ENCODE results near the gene CISD1. TPM values are rescaled to one million over a fixed set of nuclear protein-coding genes. Genes with fewer than 3 reads are reported as not detected.
A peak's percentile ranks its signal among the peaks of the same experiment; 100 is the strongest.

The CISD1 gene
- total RNA-seq, 2 experiments from 2014 or later: 23.5 to 25.8 TPM

DNA sequence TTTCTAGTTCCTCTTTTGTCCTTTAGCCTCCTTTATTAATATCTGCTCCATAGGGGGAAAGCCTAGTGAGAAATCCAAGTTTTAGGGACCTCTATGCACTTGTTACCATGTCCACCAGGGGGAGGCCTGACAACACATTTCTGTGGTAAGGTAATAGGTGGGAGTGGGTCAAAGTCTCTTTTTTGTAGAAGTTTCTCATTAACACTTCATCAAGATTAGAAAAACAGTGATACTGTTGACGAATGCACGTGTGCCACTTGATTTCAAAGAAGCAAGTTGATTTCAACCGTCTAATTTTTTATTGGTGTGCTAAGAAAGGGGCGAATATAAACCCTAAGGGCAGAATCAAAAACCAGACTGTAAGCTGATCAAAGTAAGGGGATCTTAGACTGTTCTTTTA, 30.6 kb downstream of the CISD1 start:
- POLR2A ChIA-PET: no interaction called here

DNA sequence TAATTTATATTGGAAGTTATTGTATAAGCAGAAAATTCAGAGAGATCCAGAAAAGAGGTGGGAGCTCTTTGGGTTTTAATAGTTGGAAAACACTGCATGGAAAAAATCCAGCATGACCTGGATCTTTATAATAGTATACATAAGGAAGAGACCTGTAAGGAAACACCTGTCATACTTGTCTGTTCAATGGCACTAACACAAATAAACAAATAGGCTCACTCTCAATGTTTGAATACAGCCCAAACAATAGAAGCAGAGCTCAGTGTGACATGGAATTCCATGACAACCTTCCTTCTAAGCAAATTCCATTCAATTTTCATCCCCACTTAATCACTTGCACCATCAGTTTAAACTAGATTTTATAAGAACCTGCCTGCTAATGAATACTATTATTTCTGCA, 31.7 kb downstream of the CISD1 start:
- no peak overlapping the region for H3K27ac Mint-ChIP-seq
- peaks cover 16% of the 10 kb centered on the region for H3K27me3 Mint-ChIP-seq
- no peaks in the 10 kb centered on the region for H3K36me3 Mint-ChIP-seq (ENCODE audit: low read depth)
- POLR2A ChIA-PET: no interaction called here
- peaks cover 2% of the 10 kb centered on the region for H3K4me1 Mint-ChIP-seq
- no peaks in the 10 kb centered on the region for H3K9me3 Mint-ChIP-seq
- DNase-seq: no peak
- H3K4me3 Mint-ChIP-seq: no peak overlapping the region
- CTCF ChIA-PET: interaction anchor here (1.4 kb wide), 1 partner anchor 84 kb away, joined by 3 read pairs; no protein-coding TSS in a partner anchor

More for the DNA sequence above, 30.6 kb downstream of the CISD1 start:
- peak; percentile 69 for DNase-seq
- CTCF ChIA-PET: interaction anchor here (0.6 to 1.4 kb wide), 5 partner anchors 12 to 792 kb away, joined by 3 to 4 read pairs (median 3); no protein-coding TSS in a partner anchor
- no peak overlapping the region for H3K4me3 Mint-ChIP-seq
- no peaks in the 10 kb centered on the region for H3K36me3 Mint-ChIP-seq (ENCODE audit: low read depth)
- H3K27ac Mint-ChIP-seq: no peak overlapping the region
- H3K9me3 Mint-ChIP-seq: no peaks in the 10 kb centered on the region
- peaks cover 2% of the 10 kb centered on the region for H3K4me1 Mint-ChIP-seq
- peaks cover 16% of the 10 kb centered on the region for H3K27me3 Mint-ChIP-seq

GRCh38 chr10:58302254-58302653, 33.3 kb downstream of the CISD1 start:
- no peak for DNase-seq
- Mint-ChIP-seq H3K27me3 (peaks cover 25% of the 10 kb centered on the region), H3K36me3 (ENCODE audit: low read depth) (no peaks in the 10 kb centered on the region), H3K4me3 (no peak overlapping the region), H3K27ac (no peak overlapping the region), H3K9me3 (no peaks in the 10 kb centered on the region), H3K4me1 (peaks cover 2% of the 10 kb centered on the region)
- ChIA-PET CTCF (no interaction called here), POLR2A (no interaction called here)

DNA sequence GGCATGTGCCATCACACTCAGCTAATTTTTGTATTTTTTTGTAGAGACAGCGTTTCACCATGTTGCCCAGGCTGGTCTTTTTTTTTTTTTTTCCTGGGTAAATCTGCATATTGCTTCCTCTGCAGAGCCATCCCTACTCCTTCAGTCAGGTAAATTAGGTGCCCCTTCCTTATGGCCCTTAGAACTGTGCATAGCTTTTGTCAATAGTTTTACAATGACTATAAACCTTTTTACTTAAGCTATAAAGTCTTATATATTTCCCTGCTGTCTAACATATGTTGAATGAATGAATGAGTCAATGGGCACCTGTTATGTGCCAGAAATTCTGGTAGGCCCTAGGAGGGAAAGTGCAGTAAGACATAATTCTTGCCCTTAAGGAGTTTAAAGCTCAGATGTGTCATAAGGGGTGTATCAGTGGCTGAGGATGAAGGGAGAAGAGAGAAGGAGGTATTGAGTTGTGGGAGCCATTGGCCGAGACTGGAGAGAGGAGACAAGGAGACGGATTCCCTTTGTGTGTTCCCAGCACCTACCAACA, 35.2 kb downstream of the CISD1 start:
- Mint-ChIP-seq H3K27me3 (peaks cover 27% of the 10 kb centered on the region), H3K4me3 (no peak overlapping the region), H3K36me3 (ENCODE audit: low read depth) (no peaks in the 10 kb centered on the region), H3K9me3 (no peaks in the 10 kb centered on the region), H3K27ac (no peak overlapping the region), H3K4me1 (peaks cover 2% of the 10 kb centered on the region)
- POLR2A ChIA-PET: no interaction called here
- no peak for DNase-seq
- CTCF ChIA-PET: interaction anchor here (0.6 to 1.1 kb wide), 2 partner anchors 81 to 140 kb away, joined by 3 to 7 read pairs; partner anchors contain the start of gene TFAM

GRCh38 chr10:58305821-58306220, 36.9 kb downstream of the CISD1 start:
- no peaks in the 10 kb centered on the region for H3K4me1 Mint-ChIP-seq
- peaks cover 33% of the 10 kb centered on the region for H3K27me3 Mint-ChIP-seq
- no peak overlapping the region for H3K27ac Mint-ChIP-seq
- ChIA-PET POLR2A (no interaction called here), CTCF (no interaction called here)
- no peak overlapping the region for H3K4me3 Mint-ChIP-seq
- DNase-seq: no peak
- H3K36me3 Mint-ChIP-seq (ENCODE audit: low read depth): no peaks in the 10 kb centered on the region
- no peaks in the 10 kb centered on the region for H3K9me3 Mint-ChIP-seq

GRCh38 chr10:58307676-58308075, 38.7 kb downstream of the CISD1 start:
- POLR2A ChIA-PET: no interaction called here

DNA sequence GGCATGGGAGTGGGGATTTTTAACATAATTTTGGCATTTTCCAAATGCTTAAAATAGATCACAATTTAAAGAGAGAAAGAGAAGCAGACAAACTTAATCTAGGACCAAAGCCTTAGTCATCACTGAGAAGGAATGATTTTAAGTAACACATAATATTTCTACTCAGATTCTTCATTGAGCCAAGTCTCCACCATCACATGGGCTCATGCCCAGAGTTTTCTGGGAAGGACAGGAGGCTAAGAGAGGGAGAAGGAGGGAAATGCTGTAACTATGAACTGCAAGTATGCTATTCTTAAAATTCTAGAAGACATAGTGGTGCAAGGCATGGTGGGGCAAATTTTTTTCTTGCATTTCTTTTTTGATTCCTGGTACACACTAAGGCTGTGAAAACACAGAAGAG, 42.1 kb downstream of the CISD1 start:
- POLR2A ChIA-PET: no interaction called here
- no peak for DNase-seq
- H3K27me3 Mint-ChIP-seq: peaks cover 23% of the 10 kb centered on the region
- H3K27ac Mint-ChIP-seq: no peak overlapping the region
- H3K4me1 Mint-ChIP-seq: no peaks in the 10 kb centered on the region
- no peaks in the 10 kb centered on the region for H3K36me3 Mint-ChIP-seq (ENCODE audit: low read depth)
- CTCF ChIA-PET: no interaction called here
- H3K4me3 Mint-ChIP-seq: no peak overlapping the region
- H3K9me3 Mint-ChIP-seq: no peaks in the 10 kb centered on the region

More at GRCh38 chr10:58307676-58308075, 38.7 kb downstream of the CISD1 start:
- CTCF ChIA-PET: no interaction called here
- Mint-ChIP-seq H3K27me3 (peaks cover 20% of the 10 kb centered on the region), H3K4me1 (no peaks in the 10 kb centered on the region), H3K4me3 (no peak overlapping the region), H3K27ac (no peak overlapping the region), H3K9me3 (no peaks in the 10 kb centered on the region), H3K36me3 (ENCODE audit: low read depth) (no peaks in the 10 kb centered on the region)
- no peak for DNase-seq

DNA sequence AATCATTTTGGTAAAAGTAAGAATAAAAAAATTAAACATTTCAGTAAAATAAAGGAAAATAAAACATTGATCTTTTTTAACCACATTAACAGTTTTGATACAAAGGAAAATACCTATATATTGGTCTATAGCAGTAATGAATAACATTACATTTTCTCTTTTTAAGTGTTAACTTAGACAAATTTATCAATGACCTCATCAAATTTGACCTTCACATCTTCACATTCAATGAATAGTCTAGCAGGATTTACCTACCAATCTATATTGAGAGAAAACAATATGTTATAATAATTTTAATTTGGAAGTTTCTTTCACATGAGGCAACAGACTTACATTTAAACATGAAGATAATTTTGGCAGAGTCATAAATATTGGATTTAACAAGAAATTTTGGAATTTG, 47.9 kb downstream of the CISD1 start:
- Mint-ChIP-seq H3K4me1 (no peaks in the 10 kb centered on the region), H3K27me3 (peaks cover 9% of the 10 kb centered on the region), H3K36me3 (ENCODE audit: low read depth) (no peaks in the 10 kb centered on the region), H3K4me3 (no peak overlapping the region), H3K27ac (no peak overlapping the region), H3K9me3 (no peaks in the 10 kb centered on the region)
- POLR2A ChIA-PET: no interaction called here
- CTCF ChIA-PET: no interaction called here
- no peak for DNase-seq

DNA sequence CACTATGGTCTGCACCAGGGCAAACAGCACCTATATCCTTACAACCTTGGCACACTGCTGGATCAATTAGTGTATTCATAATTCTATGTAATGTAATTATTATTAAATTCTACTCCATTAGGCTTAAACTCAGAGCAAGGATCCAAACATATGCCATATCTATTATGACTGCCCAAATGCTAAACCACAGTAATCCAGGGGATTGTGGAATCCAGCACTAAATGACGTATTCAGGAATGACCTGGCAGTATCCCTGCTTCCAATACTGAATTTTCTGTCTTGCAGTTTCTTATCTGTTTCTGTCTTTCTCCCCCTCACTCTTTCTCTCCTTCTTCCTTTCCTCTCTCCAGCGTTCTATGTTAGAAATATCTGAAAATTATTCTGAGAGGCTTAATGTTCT, 49.4 kb downstream of the CISD1 start:
- POLR2A ChIA-PET: no interaction called here
- Mint-ChIP-seq H3K4me3 (no peak overlapping the region), H3K9me3 (no peaks in the 10 kb centered on the region), H3K27ac (no peak overlapping the region), H3K36me3 (ENCODE audit: low read depth) (no peaks in the 10 kb centered on the region), H3K4me1 (peaks cover 13% of the 10 kb centered on the region), H3K27me3 (peaks cover 9% of the 10 kb centered on the region)
- no peak for DNase-seq
- CTCF ChIA-PET: no interaction called here

GRCh38 chr10:58319599-58319998, 50.6 kb downstream of the CISD1 start:
- H3K4me1 Mint-ChIP-seq: peaks cover 13% of the 10 kb centered on the region
- H3K4me3 Mint-ChIP-seq: no peak overlapping the region
- CTCF ChIA-PET: no interaction called here
- no peak overlapping the region for H3K27ac Mint-ChIP-seq
- no peaks in the 10 kb centered on the region for H3K9me3 Mint-ChIP-seq
- H3K27me3 Mint-ChIP-seq: peaks cover 5% of the 10 kb centered on the region
- no peak for DNase-seq
- H3K36me3 Mint-ChIP-seq (ENCODE audit: low read depth): no peaks in the 10 kb centered on the region
- POLR2A ChIA-PET: no interaction called here

- Mint-ChIP-seq H3K27me3 (no peaks in the 10 kb centered on the region), H3K4me1 (peaks cover 13% of the 10 kb centered on the region), H3K4me3 (no peak overlapping the region), H3K27ac (no peak overlapping the region), H3K36me3 (ENCODE audit: low read depth) (no peaks in the 10 kb centered on the region), H3K9me3 (no peaks in the 10 kb centered on the region)
- DNase-seq: no peak
- POLR2A ChIA-PET: no interaction called here
- CTCF ChIA-PET: no interaction called here
These were observed 51.5 kb downstream of the CISD1 start for GRCh38 chr10:58320351-58321049.

DNA sequence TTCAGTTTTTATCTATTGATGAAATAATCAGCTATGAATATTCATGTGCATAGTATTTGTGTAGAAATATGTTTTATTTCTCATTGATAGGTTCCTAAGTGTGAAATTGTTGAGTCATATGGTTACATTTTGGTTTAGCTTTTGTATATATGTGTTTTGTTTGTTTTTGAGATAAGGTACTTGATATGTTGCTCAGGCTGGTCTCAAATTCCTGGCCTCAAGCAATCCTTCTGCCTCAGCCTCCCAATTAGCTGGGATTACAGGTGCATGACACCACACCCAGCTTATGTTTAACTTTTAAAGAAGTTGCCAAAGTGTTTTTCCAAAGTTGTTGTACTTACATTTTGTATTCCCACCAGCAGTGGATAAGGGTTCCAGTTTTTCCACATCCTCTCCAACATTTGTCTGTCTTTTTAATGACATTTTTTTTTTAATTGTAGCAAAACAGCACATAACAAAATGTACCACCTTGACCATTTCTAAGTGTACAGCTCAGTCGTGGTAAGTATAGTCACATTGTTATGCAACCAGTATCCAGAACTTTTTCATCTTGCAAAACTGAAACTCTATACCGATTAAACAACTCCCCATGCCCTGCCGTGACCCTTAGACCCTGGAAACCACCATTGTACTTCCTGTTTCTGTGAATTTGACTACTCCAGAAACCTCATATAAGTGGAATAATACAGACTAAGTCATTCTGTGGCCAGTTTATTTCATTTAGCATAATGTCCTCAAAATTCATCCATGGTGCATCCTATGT, 53.3 kb downstream of the CISD1 start:
- H3K36me3 Mint-ChIP-seq (ENCODE audit: low read depth): no peaks in the 10 kb centered on the region
- ChIA-PET POLR2A (no interaction called here), CTCF (no interaction called here)
- H3K4me3 Mint-ChIP-seq: no peak overlapping the region
- peaks cover 13% of the 10 kb centered on the region for H3K4me1 Mint-ChIP-seq
- no peak for DNase-seq
- no peak overlapping the region for H3K27ac Mint-ChIP-seq
- no peaks in the 10 kb centered on the region for H3K27me3 Mint-ChIP-seq
- H3K9me3 Mint-ChIP-seq: no peaks in the 10 kb centered on the region

DNA sequence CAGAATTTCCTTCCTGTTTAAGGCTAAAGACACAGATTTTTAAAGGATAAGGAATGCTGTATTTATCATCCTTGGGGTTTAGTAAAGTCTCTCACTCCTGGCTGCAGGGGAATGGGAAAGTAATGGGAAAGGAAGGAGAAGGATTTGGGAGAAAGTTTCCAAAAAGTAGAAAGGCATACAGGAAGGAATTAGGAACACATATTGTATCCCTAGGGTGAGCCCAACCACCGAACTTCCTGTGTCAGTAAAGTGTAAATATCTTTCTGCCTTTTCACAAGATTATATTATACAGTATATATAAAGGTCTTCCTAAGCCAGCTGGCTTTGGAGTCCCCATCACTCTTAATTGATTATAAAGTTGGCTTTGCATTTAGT, 53.9 kb downstream of the CISD1 start:
- H3K36me3 Mint-ChIP-seq (ENCODE audit: low read depth): no peaks in the 10 kb centered on the region
- H3K4me1 Mint-ChIP-seq: peaks cover 13% of the 10 kb centered on the region
- H3K9me3 Mint-ChIP-seq: no peaks in the 10 kb centered on the region
- no peak for DNase-seq
- POLR2A ChIA-PET: no interaction called here
- no peaks in the 10 kb centered on the region for H3K27me3 Mint-ChIP-seq
- no peak overlapping the region for H3K27ac Mint-ChIP-seq
- no peak overlapping the region for H3K4me3 Mint-ChIP-seq
- CTCF ChIA-PET: no interaction called here

Measured in activated CD4-positive, alpha-beta T cell treated with anti-CD3 and anti-CD28 coated beads, Interleukin-2, amount 10 ng/mL, durations not matched to agents 7 days and 5 days (primary cell).